ENCODE data around the gene PRPF19. TPM values are rescaled to one million over a fixed set of nuclear protein-coding genes. Genes with fewer than 3 reads are reported as not detected.

Gene PRPF19
- total RNA-seq, 1 experiment from 2014 or later: 204 TPM

DNA sequence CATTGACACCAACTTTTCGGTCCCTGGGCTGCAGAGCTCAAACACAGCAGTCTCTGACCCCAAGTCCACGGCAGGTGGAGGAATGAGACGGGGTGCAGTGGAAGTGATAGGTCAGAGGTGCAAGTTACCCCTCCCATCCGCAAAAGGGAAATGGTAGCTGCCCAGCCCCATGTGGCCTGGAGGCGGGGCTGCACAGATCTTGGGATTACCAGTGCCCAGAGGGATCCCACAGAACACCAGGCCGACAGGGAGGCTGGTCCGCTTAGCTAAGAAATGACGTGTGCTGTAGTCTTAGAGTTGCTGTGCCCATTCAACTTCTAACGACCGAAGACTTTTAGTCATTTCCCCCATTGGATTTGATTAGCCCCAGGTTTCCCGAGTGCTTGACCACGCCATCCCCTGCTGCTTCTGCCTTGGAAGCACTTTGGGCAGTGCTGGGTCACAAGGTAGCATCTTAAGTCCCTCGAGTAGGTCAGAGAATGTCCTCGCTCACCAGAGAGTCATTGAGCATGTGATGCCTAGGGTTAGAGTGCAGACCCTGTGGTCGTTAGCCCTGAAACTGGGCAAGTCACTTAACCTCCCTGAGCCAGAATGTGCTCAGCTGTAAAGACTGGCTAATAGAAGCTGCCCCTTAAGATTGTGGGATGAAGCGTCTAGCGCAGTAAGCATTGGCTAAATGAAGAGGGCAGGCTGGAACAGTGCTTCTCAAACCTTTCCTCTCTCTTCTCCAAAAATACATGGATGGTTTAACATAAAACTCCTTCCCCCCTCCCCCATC is 54.9 kb downstream of the PRPF19 start:
- no TSS peak for BruUV-seq (replicated peaks)
- POLR2A ChIA-PET (ENCODE audit: low non-redundant PET): no interaction called here
- Histone ChIP-seq H3K36me3 (ENCODE audit: insufficient read depth, low read length, poor library complexity, severe bottlenecking) (peaks cover 44% of the 10 kb centered on the region), H3K4me3 (ENCODE audit: low read depth, low read length, poor library complexity, severe bottlenecking) (no peak overlapping the region), H3K27me3 (replicated peaks; ENCODE audit: insufficient read depth, low read depth, low read length, poor library complexity) (no peaks in the 10 kb centered on the region), H3K27ac (ENCODE audit: low read depth, low read length, poor library complexity, severe bottlenecking) (no peak overlapping the region), H3K9me3 (ENCODE audit: low read depth, low read length, poor library complexity, severe bottlenecking) (no peaks in the 10 kb centered on the region), H3K4me1 (ENCODE audit: insufficient read depth, low read length, poor library complexity, severe bottlenecking) (no peaks in the 10 kb centered on the region)
- no peak for DNase-seq (ENCODE audit: low spot score)
- TF ChIP-seq, protein P1, sequence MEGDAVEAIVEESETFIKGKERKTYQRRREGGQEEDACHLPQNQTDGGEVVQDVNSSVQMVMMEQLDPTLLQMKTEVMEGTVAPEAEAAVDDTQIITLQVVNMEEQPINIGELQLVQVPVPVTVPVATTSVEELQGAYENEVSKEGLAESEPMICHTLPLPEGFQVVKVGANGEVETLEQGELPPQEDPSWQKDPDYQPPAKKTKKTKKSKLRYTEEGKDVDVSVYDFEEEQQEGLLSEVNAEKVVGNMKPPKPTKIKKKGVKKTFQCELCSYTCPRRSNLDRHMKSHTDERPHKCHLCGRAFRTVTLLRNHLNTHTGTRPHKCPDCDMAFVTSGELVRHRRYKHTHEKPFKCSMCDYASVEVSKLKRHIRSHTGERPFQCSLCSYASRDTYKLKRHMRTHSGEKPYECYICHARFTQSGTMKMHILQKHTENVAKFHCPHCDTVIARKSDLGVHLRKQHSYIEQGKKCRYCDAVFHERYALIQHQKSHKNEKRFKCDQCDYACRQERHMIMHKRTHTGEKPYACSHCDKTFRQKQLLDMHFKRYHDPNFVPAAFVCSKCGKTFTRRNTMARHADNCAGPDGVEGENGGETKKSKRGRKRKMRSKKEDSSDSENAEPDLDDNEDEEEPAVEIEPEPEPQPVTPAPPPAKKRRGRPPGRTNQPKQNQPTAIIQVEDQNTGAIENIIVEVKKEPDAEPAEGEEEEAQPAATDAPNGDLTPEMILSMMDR (conservative IDR thresholded peaks at IDR 0.05; ENCODE audit: low read depth, low read length): no peak
- TF ChIP-seq EZH2 (IDR thresholded peaks at IDR 0.05; ENCODE audit: borderline replicate concordance, low read depth, low read length, poor library complexity, severe bottlenecking): no peak
- CTCF ChIA-PET: no interaction called here
- intact Hi-C loops (cut with micrococcal nuclease; ENCODE audit: unreplicated experiment): no loop called here

DNA sequence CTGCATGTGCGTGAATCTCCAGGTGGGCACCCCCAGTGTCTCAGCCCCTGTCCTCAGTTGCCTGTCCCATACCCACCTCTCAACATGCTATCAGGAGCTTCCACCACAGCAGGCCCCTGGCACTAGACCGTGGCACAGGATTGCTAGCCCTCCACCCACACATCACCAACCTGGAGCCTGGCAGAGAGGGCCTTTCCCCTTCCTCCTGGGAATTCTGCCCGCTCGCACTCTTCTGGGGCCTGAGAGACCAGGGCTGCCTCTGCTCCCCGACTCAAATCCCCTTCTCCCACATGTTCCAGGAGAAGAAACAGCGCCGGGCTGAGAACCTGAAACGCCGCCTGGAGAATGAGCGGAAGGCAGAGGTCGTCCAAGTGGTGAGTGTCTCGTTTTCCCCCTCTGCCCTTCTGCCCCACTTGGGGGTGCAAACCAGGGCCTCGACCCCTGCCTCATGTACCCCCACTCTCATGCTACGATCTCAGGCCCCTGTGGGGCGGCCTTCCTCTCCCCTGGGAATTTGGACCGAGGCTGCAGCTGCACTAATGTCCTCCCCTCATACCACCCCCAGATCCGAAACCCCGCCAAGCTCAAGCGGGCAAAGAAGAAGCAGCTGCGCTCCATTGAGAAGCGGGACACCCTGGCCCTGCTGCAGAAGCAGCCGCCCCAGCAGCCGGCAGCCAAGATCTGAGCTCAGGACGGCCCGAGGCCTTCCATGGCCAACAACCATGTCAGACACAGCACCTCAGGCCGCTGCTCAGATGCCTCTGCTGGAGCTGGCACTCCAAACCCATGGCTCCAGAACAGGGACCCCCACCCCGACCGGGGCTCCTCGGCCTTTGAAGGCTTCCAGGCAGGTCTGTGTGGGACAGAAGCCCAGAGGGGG is 56.5 kb downstream of the PRPF19 start:
- H3K27me3 ChIP-seq (replicated peaks; ENCODE audit: insufficient read depth, low read depth, low read length, poor library complexity): no peaks in the 10 kb centered on the region
- H3K4me1 ChIP-seq (ENCODE audit: insufficient read depth, low read length, poor library complexity, severe bottlenecking): no peaks in the 10 kb centered on the region
- TF ChIP-seq EZH2 (IDR thresholded peaks at IDR 0.05; ENCODE audit: borderline replicate concordance, low read depth, low read length, poor library complexity, severe bottlenecking): no peak
- H3K27ac ChIP-seq (ENCODE audit: low read depth, low read length, poor library complexity, severe bottlenecking): no peak overlapping the region
- H3K9me3 ChIP-seq (ENCODE audit: low read depth, low read length, poor library complexity, severe bottlenecking): no peaks in the 10 kb centered on the region
- no TSS peak for BruUV-seq (replicated peaks)
- CTCF ChIA-PET: no interaction called here
- peaks cover 44% of the 10 kb centered on the region for H3K36me3 ChIP-seq (ENCODE audit: insufficient read depth, low read length, poor library complexity, severe bottlenecking)
- no peak overlapping the region for H3K4me3 ChIP-seq (ENCODE audit: low read depth, low read length, poor library complexity, severe bottlenecking)
- POLR2A ChIA-PET (ENCODE audit: low non-redundant PET): no interaction called here
- intact Hi-C loops (cut with micrococcal nuclease; ENCODE audit: unreplicated experiment): no loop called here
- no peak for DNase-seq (ENCODE audit: low spot score)

DNA sequence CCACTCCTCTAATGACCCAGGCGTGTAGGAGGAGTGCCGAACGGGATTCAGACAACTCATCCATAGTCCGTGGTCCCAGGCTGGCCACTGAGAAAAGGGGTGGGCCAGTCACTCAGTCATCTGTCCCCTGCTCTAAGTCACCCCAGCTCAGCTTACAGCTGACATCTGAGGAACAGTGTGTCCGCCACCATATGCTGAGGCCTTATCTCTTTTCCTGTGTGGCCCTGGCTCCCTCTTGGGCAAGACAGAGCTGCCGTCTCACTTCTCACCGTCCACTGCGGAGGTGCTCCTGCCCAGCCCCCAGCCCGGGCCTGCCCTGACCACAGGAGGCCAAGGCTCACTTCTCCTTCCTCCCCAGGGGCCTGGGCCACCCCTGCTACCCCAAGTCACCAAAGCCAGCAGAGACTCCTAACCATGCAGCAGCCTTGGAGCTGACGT is 57.7 kb downstream of the PRPF19 start:
- no peak for TF ChIP-seq EZH2 (IDR thresholded peaks at IDR 0.05; ENCODE audit: borderline replicate concordance, low read depth, low read length, poor library complexity, severe bottlenecking)
- TF ChIP-seq, protein P1 (conservative IDR thresholded peaks at IDR 0.05; ENCODE audit: low read depth, low read length): no peak

More for the DNA sequence above, 57.7 kb downstream of the PRPF19 start:
- Histone ChIP-seq H3K9me3 (ENCODE audit: low read depth, low read length, poor library complexity, severe bottlenecking) (no peaks in the 10 kb centered on the region), H3K36me3 (ENCODE audit: insufficient read depth, low read length, poor library complexity, severe bottlenecking) (peaks cover 44% of the 10 kb centered on the region), H3K27ac (ENCODE audit: low read depth, low read length, poor library complexity, severe bottlenecking) (no peak overlapping the region), H3K4me3 (ENCODE audit: low read depth, low read length, poor library complexity, severe bottlenecking) (no peak overlapping the region), H3K4me1 (ENCODE audit: insufficient read depth, low read length, poor library complexity, severe bottlenecking) (no peaks in the 10 kb centered on the region), H3K27me3 (replicated peaks; ENCODE audit: insufficient read depth, low read depth, low read length, poor library complexity) (no peaks in the 10 kb centered on the region)
- intact Hi-C loops (cut with micrococcal nuclease; ENCODE audit: unreplicated experiment): no loop called here
- ChIA-PET CTCF (no interaction called here), POLR2A (ENCODE audit: low non-redundant PET) (no interaction called here)
- DNase-seq (ENCODE audit: low spot score): no peak
- BruUV-seq (replicated peaks): no TSS peak

Measured in A673 (cell line).